HCT116 (cell line): ENCODE results near the gene KCNE4. TPM values are rescaled to one million over a fixed set of nuclear protein-coding genes. Genes with fewer than 3 reads are reported as not detected.

Experiments used
- ATAC-seq: fragments of 200-7000 bp; cut with Tn5 transposase; 2 replicates; pipeline ENCODE4 v1.9.1; 2020; ENCODE audit warnings: mild to moderate bottlenecking, moderate library complexity
- Bru-seq: library from RNA; stranded (reverse); fragments of 400-500 nt; gene quantifications from one replicate; lab custom pipeline; 2021; lab: Mats Ljungman, UMichigan
- BruChase-seq, 2 experiments: library from RNA; stranded (reverse); fragments of 400-500 nt; gene quantifications; one replicate each; lab custom pipeline; 2021; lab: Mats Ljungman, UMichigan
- BruUV-seq: library from RNA; stranded (reverse); fragments of 400-500 nt; replicated peaks from 2 replicates; lab custom pipeline; 2021; lab: Mats Ljungman, UMichigan
- CTCF ChIA-PET: fragments of 300-600 bp; sonication (Branson Sonifier 250); formaldehyde crosslinking; loops from one replicate; lab custom pipeline; 2021; ENCODE audit warnings: antibody characterized with exemption; lab: Charles Lee
- POLR2A ChIA-PET: fragments of 300-600, 350-600 bp; sonication (Branson Sonifier 250); formaldehyde crosslinking; loops from one replicate; lab custom pipeline; 2021; ENCODE audit warnings: antibody characterized with exemption; lab: Charles Lee
- RAD21 ChIA-PET, 2 experiments: fragments of 300-600 bp; sonication (Branson Sonifier 250); formaldehyde crosslinking; loops; one replicate each; lab custom pipeline; 2023; ENCODE audit warnings: low total read pairs in 2 of 2; ENCODE audit not compliant: uncharacterized antibody in 2 of 2, unreplicated experiment in 2 of 2, low non-redundant PET in 1 of 2; lab: Charles Lee
- DNase-seq: peaks from one replicate; pipeline ENCODE4 v3.0.0-alpha.2; 2010; ENCODE audit warnings: low read depth, low spot score
- H2AFZ ChIP-seq: fragments of 200-600 bp; shearing (Covaris generic), sonication (generic); 2 replicates; pipeline ENCODE4 v1.6.1; 2017; ENCODE audit warnings: low read depth, mixed run types, mixed read lengths, antibody characterized with exemption, low read length; ENCODE audit not compliant: poor library complexity, severe bottlenecking
- H3K27ac ChIP-seq: 2 replicates; pipeline ENCODE4 v1.5.1; 2012; ENCODE audit warnings: low read depth, low read length
- H3K27me3 ChIP-seq: fragments of 200-600 bp; sonication (generic); 2 replicates; pipeline ENCODE4 v1.6.1; 2016; ENCODE audit warnings: mixed run types, low read length, mixed read lengths; ENCODE audit not compliant: insufficient read depth
- H3K36me3 ChIP-seq, 2 experiments: fragments of 200-500 bp in 1 of 2; fragments of 200-600 bp in 1 of 2; sonication (Bioruptor generic) in 1 of 2; sonication (generic) in 1 of 2; 2 replicates each; pipeline versions ENCODE4 v1.5.1 to v1.6.1; 2014 to 2016; ENCODE audit warnings: low read length in 2 of 2, inconsistent platforms in 1 of 2, mixed read lengths in 1 of 2, mixed run types in 1 of 2; ENCODE audit not compliant: insufficient read depth in 2 of 2, control insufficient read depth in 1 of 2
- H3K4me1 ChIP-seq, 2 experiments: fragments of 200-600 bp in 1 of 2; sonication (generic) in 1 of 2; 2 replicates each; pipeline versions ENCODE4 v1.5.1 to v1.6.1; 2012 to 2017; ENCODE audit warnings: low read length in 2 of 2, inconsistent platforms in 1 of 2, mild to moderate bottlenecking in 1 of 2, mixed read lengths in 1 of 2, mixed run types in 1 of 2, moderate library complexity in 1 of 2; ENCODE audit not compliant: insufficient read depth in 2 of 2, control insufficient read depth in 1 of 2
- H3K4me2 ChIP-seq: fragments of 200-600 bp; sonication (generic); 2 replicates; pipeline ENCODE4 v1.6.1; 2017; ENCODE audit warnings: mixed run types, low read length, mixed read lengths
- H3K4me3 ChIP-seq, 2 experiments: fragments of 200-600 bp in 1 of 2; sonication (generic) in 1 of 2; replicated peaks in 1 of 2; 2 replicates each; pipeline ENCODE4 v1.5.1; 2011 to 2016; ENCODE audit warnings: low read length in 2 of 2, control low read depth in 1 of 2, low read depth in 1 of 2, mild to moderate bottlenecking in 1 of 2, mixed read lengths in 1 of 2, mixed run types in 1 of 2
- H3K79me2 ChIP-seq: fragments of 200-600 bp; sonication (generic); 2 replicates; pipeline ENCODE4 v1.6.1; 2017; ENCODE audit warnings: mild to moderate bottlenecking, mixed run types, low read length, moderate library complexity, mixed read lengths; ENCODE audit not compliant: insufficient read depth
- H3K9ac ChIP-seq: fragments of 200-600 bp; sonication (generic); 2 replicates; pipeline ENCODE4 v1.6.1; 2016; ENCODE audit warnings: low read length, mixed read lengths
- H3K9me2 ChIP-seq: fragments of 200-600 bp; sonication (generic), shearing (Covaris generic); 2 replicates; pipeline ENCODE4 v1.6.1; 2017; ENCODE audit warnings: mixed run types, mild to moderate bottlenecking, moderate library complexity; ENCODE audit not compliant: insufficient read depth
- H3K9me3 ChIP-seq, 2 experiments: fragments of 200-500 bp in 1 of 2; fragments of 200-600 bp in 1 of 2; sonication (Bioruptor generic) in 1 of 2; sonication (generic) in 1 of 2; 2 replicates each; pipeline ENCODE4 v1.6.1; 2014 to 2017; ENCODE audit warnings: low read length in 2 of 2, mixed read lengths in 2 of 2, inconsistent platforms in 1 of 2, low read depth in 1 of 2, mild to moderate bottlenecking in 1 of 2, mixed run types in 1 of 2, moderate library complexity in 1 of 2; ENCODE audit not compliant: control insufficient read depth in 1 of 2, insufficient read depth in 1 of 2
- H4K20me1 ChIP-seq: fragments of 200-600 bp; sonication (generic), shearing (Covaris generic); 2 replicates; pipeline ENCODE4 v1.6.1; 2017; ENCODE audit warnings: mixed run types, mild to moderate bottlenecking, moderate library complexity; ENCODE audit not compliant: insufficient read depth
- CBX3 ChIP-seq: IDR thresholded peaks from 2 replicates; pipeline ENCODE4 v1.6.1; 2012; ENCODE audit warnings: low read depth
- EGR1 ChIP-seq: IDR thresholded peaks from 2 replicates; pipeline ENCODE4 v1.6.1; 2012; ENCODE audit warnings: low read depth
- ELF1 ChIP-seq: IDR thresholded peaks from 2 replicates; pipeline ENCODE4 v1.6.1; 2012; ENCODE audit warnings: low read depth, borderline replicate concordance
- EZH2 ChIP-seq: fragments of 200-600 bp; sonication (generic); IDR thresholded peaks from 2 replicates; pipeline ENCODE4 v1.6.1; 2017; ENCODE audit warnings: antibody characterized with exemption, mixed run types
- POLR2A ChIP-seq: IDR thresholded peaks from 2 replicates; pipeline ENCODE4 v1.7.0; 2011; ENCODE audit warnings: borderline replicate concordance; ENCODE audit not compliant: insufficient read depth, insufficient read length; ENCODE audit errors: extremely low read depth
- RAD21 ChIP-seq: IDR thresholded peaks from 2 replicates; pipeline ENCODE4 v1.6.1; 2012; ENCODE audit warnings: low read depth, mild to moderate bottlenecking
- SIN3A ChIP-seq: IDR thresholded peaks from 2 replicates; pipeline ENCODE4 v1.6.1; 2012; ENCODE audit warnings: low read depth
- intact Hi-C: fragments of 100-400 bp; cut with micrococcal nuclease; formaldehyde crosslinking; loops from 2 replicates; pipeline ENCODE4 v1.10.0; 2022
- long read RNA-seq: library from polyadenylated mRNA; unstranded; transcript quantifications from one replicate; pipeline ENCODE4 v2.0.0, GENCODE V29; 2021; ENCODE audit not compliant: unreplicated experiment
- polyA plus RNA-seq: library from polyadenylated mRNA; unstranded; fragments of >200 nt; gene quantifications from 2 replicates; pipeline ENCODE4 v1.2.1, GENCODE V29; 2012; ENCODE audit warnings: missing spikeins
- total RNA-seq: library from RNA; stranded (reverse); gene quantifications from one replicate; pipeline ENCODE4 v1.2.1, GENCODE V29; 2021; ENCODE audit not compliant: unreplicated experiment
- TF ChIP-seq, protein P1 (sequence below): IDR thresholded peaks from 2 replicates; pipeline ENCODE4 v1.6.1; 2012
- TF ChIP-seq, protein P2 (sequence below), 3 experiments: fragments of 200-600 bp in 1 of 3; sonication (generic) in 1 of 3; IDR thresholded peaks in 2 of 3; conservative IDR thresholded peaks in 1 of 3; 2 replicates each; pipeline ENCODE4 v1.5.1; 2012 to 2017; ENCODE audit warnings: low read depth in 2 of 3, low read length in 2 of 3, antibody characterized with exemption in 1 of 3, borderline replicate concordance in 1 of 3, control low read depth in 1 of 3, mild to moderate bottlenecking in 1 of 3, mixed read lengths in 1 of 3, mixed run types in 1 of 3, moderate library complexity in 1 of 3; ENCODE audit not compliant: insufficient read depth in 1 of 3
- TF ChIP-seq, protein P3 (sequence below): IDR thresholded peaks from 2 replicates; pipeline ENCODE4 v1.6.1; 2012; ENCODE audit warnings: low read depth

Gene KCNE4
- total RNA-seq (not detected), Bru-seq, nascent RNA (not detected), BruChase-seq, experiment 1, labeled RNA remaining after a 6-hour chase (percentile 18 among the genes with signal in this experiment), BruChase-seq, experiment 2, labeled RNA remaining after a 2-hour chase (percentile 22 among the genes with signal in this experiment)
- 0.03 TPM in 1 of 2 replicates, not detected in the other for polyA plus RNA-seq
- long read RNA-seq, partial matches to known transcripts, result 0 of 1 reads
- long read RNA-seq, other reads (novel, unspliced or antisense), result 1 of 1 reads

DNA sequence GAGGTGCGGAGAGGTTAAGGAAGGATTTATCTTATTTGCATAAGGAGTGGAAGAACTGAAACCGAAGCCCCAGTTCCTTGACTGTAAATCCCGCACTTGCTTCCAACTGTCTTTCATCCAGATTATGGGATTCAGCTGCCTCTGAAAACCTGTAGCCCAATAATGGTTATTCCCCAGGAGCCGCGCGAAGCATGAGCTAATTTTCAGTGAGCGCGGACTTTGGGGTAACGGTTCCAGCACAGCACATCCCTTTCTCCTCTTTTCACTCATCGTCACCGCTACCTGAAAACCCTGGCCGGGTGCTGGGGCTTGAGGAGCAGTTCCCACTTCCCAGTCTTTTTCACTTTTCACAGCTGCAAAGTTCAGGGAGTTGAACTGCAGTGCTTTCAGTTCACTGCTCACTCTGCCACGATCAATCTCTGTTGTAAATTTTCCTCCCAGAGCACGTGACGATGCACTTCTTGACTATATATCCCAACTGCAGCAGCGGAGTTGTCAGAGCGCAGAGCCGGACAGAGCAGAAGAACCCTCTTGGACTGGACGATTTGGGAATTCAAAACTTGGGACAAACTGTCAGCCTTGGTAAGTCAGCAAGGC lies at the start of gene KCNE4:
Gene KCNE4, plus strand, starts transcription at position 498 of the 597 bp plus-strand sequence. CDS start 641 bp downstream, outside the sequence.
- Histone ChIP-seq H3K27ac (no peak within 1 kb of the TSS), H3K9me3 (no peaks in the 10 kb centered on the region), H3K4me1 (0 out of 4 replicates have a peak, but pooled peaks cover 0 to 4% of the 10 kb centered on the region in 2 experiments), H4K20me1 (no peaks in the 10 kb centered on the region), H3K36me3 (no peaks in the 10 kb centered on the region), H3K27me3 (no peaks in the 10 kb centered on the region), H3K4me2 (no peak within 1 kb of the TSS), H3K9ac (no peak within 1 kb of the TSS), H2AFZ (no peak within 1 kb of the TSS), H3K4me3 (no peak within 1 kb of the TSS), H3K9me2 (no peaks in the 10 kb centered on the region), H3K79me2 (no peaks in the 10 kb centered on the region)
- BruUV-seq, result no TSS peak
- RAD21 ChIA-PET, result no interaction called here
- intact Hi-C loops, result no loop called here
- POLR2A ChIA-PET, result interaction anchor here (0.7 kb wide), 1 partner anchor 369 kb away, joined by 3 read pairs; no protein-coding TSS in a partner anchor
- DNase-seq (no peak), ATAC-seq (no peak)
- TF ChIP-seq SIN3A (no peak), RAD21 (no peak), EGR1 (no peak), EZH2 (no peak), ELF1 (no peak), POLR2A (no peak), CBX3 (no peak)
- TF ChIP-seq, protein P1, sequence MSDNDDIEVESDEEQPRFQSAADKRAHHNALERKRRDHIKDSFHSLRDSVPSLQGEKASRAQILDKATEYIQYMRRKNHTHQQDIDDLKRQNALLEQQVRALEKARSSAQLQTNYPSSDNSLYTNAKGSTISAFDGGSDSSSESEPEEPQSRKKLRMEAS, result no peak
- TF ChIP-seq, protein P2, sequence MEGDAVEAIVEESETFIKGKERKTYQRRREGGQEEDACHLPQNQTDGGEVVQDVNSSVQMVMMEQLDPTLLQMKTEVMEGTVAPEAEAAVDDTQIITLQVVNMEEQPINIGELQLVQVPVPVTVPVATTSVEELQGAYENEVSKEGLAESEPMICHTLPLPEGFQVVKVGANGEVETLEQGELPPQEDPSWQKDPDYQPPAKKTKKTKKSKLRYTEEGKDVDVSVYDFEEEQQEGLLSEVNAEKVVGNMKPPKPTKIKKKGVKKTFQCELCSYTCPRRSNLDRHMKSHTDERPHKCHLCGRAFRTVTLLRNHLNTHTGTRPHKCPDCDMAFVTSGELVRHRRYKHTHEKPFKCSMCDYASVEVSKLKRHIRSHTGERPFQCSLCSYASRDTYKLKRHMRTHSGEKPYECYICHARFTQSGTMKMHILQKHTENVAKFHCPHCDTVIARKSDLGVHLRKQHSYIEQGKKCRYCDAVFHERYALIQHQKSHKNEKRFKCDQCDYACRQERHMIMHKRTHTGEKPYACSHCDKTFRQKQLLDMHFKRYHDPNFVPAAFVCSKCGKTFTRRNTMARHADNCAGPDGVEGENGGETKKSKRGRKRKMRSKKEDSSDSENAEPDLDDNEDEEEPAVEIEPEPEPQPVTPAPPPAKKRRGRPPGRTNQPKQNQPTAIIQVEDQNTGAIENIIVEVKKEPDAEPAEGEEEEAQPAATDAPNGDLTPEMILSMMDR (IDR thresholded peaks at IDR 0.05 in 2 of 3, conservative IDR thresholded peaks at IDR 0.05 in 1 of 3; ENCODE audit: borderline replicate concordance in 1 of 3, insufficient read depth in 1 of 3, low read depth in 2 of 3, low read length in 2 of 3), result no peak
- TF ChIP-seq, protein P3, sequence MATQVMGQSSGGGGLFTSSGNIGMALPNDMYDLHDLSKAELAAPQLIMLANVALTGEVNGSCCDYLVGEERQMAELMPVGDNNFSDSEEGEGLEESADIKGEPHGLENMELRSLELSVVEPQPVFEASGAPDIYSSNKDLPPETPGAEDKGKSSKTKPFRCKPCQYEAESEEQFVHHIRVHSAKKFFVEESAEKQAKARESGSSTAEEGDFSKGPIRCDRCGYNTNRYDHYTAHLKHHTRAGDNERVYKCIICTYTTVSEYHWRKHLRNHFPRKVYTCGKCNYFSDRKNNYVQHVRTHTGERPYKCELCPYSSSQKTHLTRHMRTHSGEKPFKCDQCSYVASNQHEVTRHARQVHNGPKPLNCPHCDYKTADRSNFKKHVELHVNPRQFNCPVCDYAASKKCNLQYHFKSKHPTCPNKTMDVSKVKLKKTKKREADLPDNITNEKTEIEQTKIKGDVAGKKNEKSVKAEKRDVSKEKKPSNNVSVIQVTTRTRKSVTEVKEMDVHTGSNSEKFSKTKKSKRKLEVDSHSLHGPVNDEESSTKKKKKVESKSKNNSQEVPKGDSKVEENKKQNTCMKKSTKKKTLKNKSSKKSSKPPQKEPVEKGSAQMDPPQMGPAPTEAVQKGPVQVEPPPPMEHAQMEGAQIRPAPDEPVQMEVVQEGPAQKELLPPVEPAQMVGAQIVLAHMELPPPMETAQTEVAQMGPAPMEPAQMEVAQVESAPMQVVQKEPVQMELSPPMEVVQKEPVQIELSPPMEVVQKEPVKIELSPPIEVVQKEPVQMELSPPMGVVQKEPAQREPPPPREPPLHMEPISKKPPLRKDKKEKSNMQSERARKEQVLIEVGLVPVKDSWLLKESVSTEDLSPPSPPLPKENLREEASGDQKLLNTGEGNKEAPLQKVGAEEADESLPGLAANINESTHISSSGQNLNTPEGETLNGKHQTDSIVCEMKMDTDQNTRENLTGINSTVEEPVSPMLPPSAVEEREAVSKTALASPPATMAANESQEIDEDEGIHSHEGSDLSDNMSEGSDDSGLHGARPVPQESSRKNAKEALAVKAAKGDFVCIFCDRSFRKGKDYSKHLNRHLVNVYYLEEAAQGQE, result no peak
- CTCF ChIA-PET, result no interaction called here
